ENCODE results near the gene LTN1. TPM values are rescaled to one million over a fixed set of nuclear protein-coding genes. Genes with fewer than 3 reads are reported as not detected.

The LTN1 gene
- total RNA-seq, 1 donor from 2014 or later, result 28.9 TPM

GRCh38 chr21:28937737-28938136 is 54.9 kb downstream of the LTN1 start:
- no peaks in the 10 kb centered on the region for H3K9me3 ChIP-seq (ENCODE audit: insufficient read depth, low read depth, low read length)
- no peaks in the 10 kb centered on the region for H3K9me3 Mint-ChIP-seq (ENCODE audit: unreplicated experiment)
- no peak overlapping the region for H2AFZ ChIP-seq (ENCODE audit: low read depth, low read length)
- no peak overlapping the region for H3K27ac Mint-ChIP-seq (ENCODE audit: unreplicated experiment)
- FAIRE-seq (no peak), DNase-seq (ENCODE audit: low read depth) (no peak)
- no peaks in the 10 kb centered on the region for H3K27me3 ChIP-seq (ENCODE audit: insufficient read depth, low read length)
- H3K4me2 ChIP-seq (ENCODE audit: low read length), result no peak overlapping the region
- H3K9ac ChIP-seq (ENCODE audit: low read length), result no peak overlapping the region
- H3K4me3 ChIP-seq (ENCODE audit: insufficient read depth, low read depth, low read length), result no peak overlapping the region
- H3K27me3 Mint-ChIP-seq (ENCODE audit: low read depth, unreplicated experiment), result no peaks in the 10 kb centered on the region
- H3K4me3 Mint-ChIP-seq (ENCODE audit: unreplicated experiment), result no peak overlapping the region
- H3K79me2 ChIP-seq (ENCODE audit: insufficient read depth, low read length), result no peaks in the 10 kb centered on the region
- H3K36me3 Mint-ChIP-seq (ENCODE audit: low read depth, unreplicated experiment), result peaks cover 4% of the 10 kb centered on the region
- no peaks in the 10 kb centered on the region for H4K20me1 ChIP-seq (ENCODE audit: insufficient read depth, low read length)
- H3K27ac ChIP-seq (ENCODE audit: low read depth, low read length), result no peak overlapping the region
- H3K36me3 ChIP-seq (ENCODE audit: insufficient read depth, low read length), result peaks cover 18% of the 10 kb centered on the region
- H3K4me1 ChIP-seq (ENCODE audit: insufficient read depth, low read length), result no peaks in the 10 kb centered on the region
- TF ChIP-seq, protein P1, sequence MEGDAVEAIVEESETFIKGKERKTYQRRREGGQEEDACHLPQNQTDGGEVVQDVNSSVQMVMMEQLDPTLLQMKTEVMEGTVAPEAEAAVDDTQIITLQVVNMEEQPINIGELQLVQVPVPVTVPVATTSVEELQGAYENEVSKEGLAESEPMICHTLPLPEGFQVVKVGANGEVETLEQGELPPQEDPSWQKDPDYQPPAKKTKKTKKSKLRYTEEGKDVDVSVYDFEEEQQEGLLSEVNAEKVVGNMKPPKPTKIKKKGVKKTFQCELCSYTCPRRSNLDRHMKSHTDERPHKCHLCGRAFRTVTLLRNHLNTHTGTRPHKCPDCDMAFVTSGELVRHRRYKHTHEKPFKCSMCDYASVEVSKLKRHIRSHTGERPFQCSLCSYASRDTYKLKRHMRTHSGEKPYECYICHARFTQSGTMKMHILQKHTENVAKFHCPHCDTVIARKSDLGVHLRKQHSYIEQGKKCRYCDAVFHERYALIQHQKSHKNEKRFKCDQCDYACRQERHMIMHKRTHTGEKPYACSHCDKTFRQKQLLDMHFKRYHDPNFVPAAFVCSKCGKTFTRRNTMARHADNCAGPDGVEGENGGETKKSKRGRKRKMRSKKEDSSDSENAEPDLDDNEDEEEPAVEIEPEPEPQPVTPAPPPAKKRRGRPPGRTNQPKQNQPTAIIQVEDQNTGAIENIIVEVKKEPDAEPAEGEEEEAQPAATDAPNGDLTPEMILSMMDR (IDR thresholded peaks at IDR 0.05; ENCODE audit: insufficient read depth, low read depth, low read length), result no peak
- no peak for TF ChIP-seq EZH2 (IDR thresholded peaks at IDR 0.05; ENCODE audit: insufficient read depth, low read length)
- no peaks in the 10 kb centered on the region for H3K4me1 Mint-ChIP-seq (ENCODE audit: low read depth, unreplicated experiment)

DNA sequence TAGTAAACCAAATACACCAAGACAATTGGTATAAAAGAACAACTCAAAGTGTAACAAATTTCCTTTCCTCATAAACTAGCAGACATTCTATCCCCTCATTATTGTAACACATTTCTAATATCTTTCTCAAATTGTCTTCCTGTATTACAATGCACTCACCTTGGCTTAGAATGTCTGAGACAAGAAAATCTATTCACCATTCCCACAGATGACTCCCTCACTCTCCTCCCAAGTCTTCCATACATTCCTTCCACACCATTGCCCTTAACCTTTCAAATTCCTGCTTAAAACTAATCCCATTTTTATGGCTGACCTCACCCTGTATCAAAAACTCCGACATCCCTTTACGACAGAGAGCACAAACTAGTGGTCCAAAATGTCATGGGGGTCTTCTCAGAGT is 56.0 kb downstream of the LTN1 start:
- no peak overlapping the region for H3K4me3 Mint-ChIP-seq (ENCODE audit: unreplicated experiment)
- Histone ChIP-seq H3K4me3 (ENCODE audit: insufficient read depth, low read depth, low read length) (no peak overlapping the region), H3K79me2 (ENCODE audit: insufficient read depth, low read length) (no peaks in the 10 kb centered on the region), H3K27me3 (ENCODE audit: insufficient read depth, low read length) (no peaks in the 10 kb centered on the region), H3K4me2 (ENCODE audit: low read length) (no peak overlapping the region), H2AFZ (ENCODE audit: low read depth, low read length) (no peak overlapping the region), H3K4me1 (ENCODE audit: insufficient read depth, low read length) (no peaks in the 10 kb centered on the region), H3K36me3 (ENCODE audit: insufficient read depth, low read length) (peaks cover 11% of the 10 kb centered on the region), H4K20me1 (ENCODE audit: insufficient read depth, low read length) (no peaks in the 10 kb centered on the region), H3K9me3 (ENCODE audit: insufficient read depth, low read depth, low read length) (no peaks in the 10 kb centered on the region), H3K27ac (ENCODE audit: low read depth, low read length) (no peak overlapping the region), H3K9ac (ENCODE audit: low read length) (no peak overlapping the region)
- H3K36me3 Mint-ChIP-seq (ENCODE audit: low read depth, unreplicated experiment), result peaks cover 4% of the 10 kb centered on the region
- FAIRE-seq (no peak), DNase-seq (ENCODE audit: low read depth) (no peak)
- no peaks in the 10 kb centered on the region for H3K9me3 Mint-ChIP-seq (ENCODE audit: unreplicated experiment)
- no peaks in the 10 kb centered on the region for H3K27me3 Mint-ChIP-seq (ENCODE audit: low read depth, unreplicated experiment)
- TF ChIP-seq, protein P1 (IDR thresholded peaks at IDR 0.05; ENCODE audit: insufficient read depth, low read depth, low read length), result no peak
- no peak for TF ChIP-seq EZH2 (IDR thresholded peaks at IDR 0.05; ENCODE audit: insufficient read depth, low read length)
- no peak overlapping the region for H3K27ac Mint-ChIP-seq (ENCODE audit: unreplicated experiment)
- no peaks in the 10 kb centered on the region for H3K4me1 Mint-ChIP-seq (ENCODE audit: low read depth, unreplicated experiment)

GRCh38 chr21:28936036-28936435 is 56.6 kb downstream of the LTN1 start:
- peaks cover 11% of the 10 kb centered on the region for H3K36me3 ChIP-seq (ENCODE audit: insufficient read depth, low read length)
- Mint-ChIP-seq H3K27me3 (ENCODE audit: low read depth, unreplicated experiment) (no peaks in the 10 kb centered on the region), H3K9me3 (ENCODE audit: unreplicated experiment) (no peaks in the 10 kb centered on the region), H3K36me3 (ENCODE audit: low read depth, unreplicated experiment) (peaks cover 4% of the 10 kb centered on the region), H3K4me3 (ENCODE audit: unreplicated experiment) (no peak overlapping the region), H3K27ac (ENCODE audit: unreplicated experiment) (no peak overlapping the region), H3K4me1 (ENCODE audit: low read depth, unreplicated experiment) (no peaks in the 10 kb centered on the region)
- TF ChIP-seq EZH2 (IDR thresholded peaks at IDR 0.05; ENCODE audit: insufficient read depth, low read length), result no peak
- TF ChIP-seq, protein P1 (IDR thresholded peaks at IDR 0.05; ENCODE audit: insufficient read depth, low read depth, low read length), result no peak
- no peak overlapping the region for H3K27ac ChIP-seq (ENCODE audit: low read depth, low read length)
- no peaks in the 10 kb centered on the region for H3K9me3 ChIP-seq (ENCODE audit: insufficient read depth, low read depth, low read length)
- H2AFZ ChIP-seq (ENCODE audit: low read depth, low read length), result no peak overlapping the region
- no peak overlapping the region for H3K9ac ChIP-seq (ENCODE audit: low read length)
- no peaks in the 10 kb centered on the region for H4K20me1 ChIP-seq (ENCODE audit: insufficient read depth, low read length)
- no peak for DNase-seq (ENCODE audit: low read depth)
- no peaks in the 10 kb centered on the region for H3K27me3 ChIP-seq (ENCODE audit: insufficient read depth, low read length)
- H3K4me2 ChIP-seq (ENCODE audit: low read length), result no peak overlapping the region
- H3K4me3 ChIP-seq (ENCODE audit: insufficient read depth, low read depth, low read length), result no peak overlapping the region
- no peaks in the 10 kb centered on the region for H3K79me2 ChIP-seq (ENCODE audit: insufficient read depth, low read length)
- H3K4me1 ChIP-seq (ENCODE audit: insufficient read depth, low read length), result no peaks in the 10 kb centered on the region
- no peak for FAIRE-seq

Data from astrocyte (in vitro differentiated cells and primary cell).